SU-DHL-6 (cell line): ENCODE results near the gene DAAM2.

Experiments
- H2AFZ ChIP-seq: fragments of 200-600 bp; sonication (generic); 2 replicates; pipeline ENCODE4 v1.6.1; 2014; ENCODE audit warnings: low read depth, mild to moderate bottlenecking, moderate library complexity, mixed read lengths, antibody characterized with exemption, low read length; ENCODE audit not compliant: severe bottlenecking
- H3F3A ChIP-seq: fragments of 200-600 bp; shearing (Covaris generic); 2 replicates; pipeline ENCODE4 v1.6.0; 2016; ENCODE audit warnings: antibody characterized with exemption, mild to moderate bottlenecking; ENCODE audit not compliant: insufficient read depth
- H3K27ac ChIP-seq: fragments of 200-600 bp; sonication (generic); 2 replicates; pipeline ENCODE4 v1.5.1; 2016; ENCODE audit warnings: low read depth, mild to moderate bottlenecking, low read length, moderate library complexity, mixed read lengths
- H3K27me3 ChIP-seq: fragments of 200-600 bp; sonication (generic), shearing (Covaris generic); 2 replicates; pipeline ENCODE4 v1.6.0; 2014; ENCODE audit warnings: mild to moderate bottlenecking, low read length
- H3K36me3 ChIP-seq: fragments of 200-600 bp; sonication (generic); 2 replicates; pipeline ENCODE4 v1.6.1; 2014; ENCODE audit warnings: mild to moderate bottlenecking, low read length, mixed read lengths
- H3K4me2 ChIP-seq: fragments of 300-600, 200-600 bp; shearing (Covaris generic), sonication (generic); 2 replicates; pipeline ENCODE4 v1.6.0; 2014; ENCODE audit warnings: low read length, low read depth, mild to moderate bottlenecking; ENCODE audit not compliant: poor library complexity, severe bottlenecking
- H3K4me3 ChIP-seq: fragments of 200-600 bp; sonication (generic); 2 replicates; pipeline ENCODE4 v1.5.1; 2014; ENCODE audit warnings: antibody characterized with exemption, low read length, mild to moderate bottlenecking, mixed read lengths; ENCODE audit not compliant: insufficient read depth, poor library complexity, severe bottlenecking
- H3K79me2 ChIP-seq: fragments of 200-600 bp; sonication (generic); 2 replicates; pipeline ENCODE4 v1.6.1; 2014; ENCODE audit warnings: mild to moderate bottlenecking, low read length, moderate library complexity; ENCODE audit not compliant: insufficient read depth
- H3K9ac ChIP-seq: fragments of 200-600 bp; sonication (generic); 2 replicates; pipeline ENCODE4 v1.7.0; 2014; ENCODE audit warnings: mild to moderate bottlenecking, low read length
- H3K9me2 ChIP-seq: fragments of 200-600 bp; sonication (generic); replicated peaks from 2 replicates; pipeline ENCODE4 v1.6.1; 2014; ENCODE audit warnings: low read length; ENCODE audit not compliant: insufficient read depth
- H3K9me3 ChIP-seq: fragments of 200-600 bp; sonication (generic); 2 replicates; pipeline ENCODE4 v1.6.1; 2014; ENCODE audit warnings: low read length, mixed read lengths; ENCODE audit not compliant: insufficient read depth
- H4K20me1 ChIP-seq: fragments of 200-600 bp; sonication (generic); 2 replicates; pipeline ENCODE4 v1.6.1; 2014; ENCODE audit warnings: low read depth, mild to moderate bottlenecking, antibody characterized with exemption, low read length, moderate library complexity, mixed read lengths
- CTCF ChIP-seq: fragments of 200-600 bp; sonication (generic); IDR thresholded peaks from one replicate; pipeline ENCODE4 v1.5.1; 2017; ENCODE audit warnings: antibody characterized with exemption, mild to moderate bottlenecking, low read length, moderate library complexity; ENCODE audit not compliant: insufficient read depth, poor library complexity, severe bottlenecking
- EZH2phosphoT487 ChIP-seq: fragments of 200-600 bp; sonication (generic), shearing (Covaris generic); conservative IDR thresholded peaks from 2 replicates; pipeline ENCODE4 v1.6.1; 2018; ENCODE audit warnings: mild to moderate bottlenecking, antibody characterized with exemption, low read length, moderate library complexity, mixed read lengths

DAAM2 gene

GRCh38 chr6:39812496-39812852, 20.3 kb downstream of the DAAM2 start:
- Histone ChIP-seq H3K9me3 (no peaks in the 10 kb centered on the region), H3F3A (no peaks in the 10 kb centered on the region), H4K20me1 (no peaks in the 10 kb centered on the region), H3K27ac (no peak overlapping the region), H3K27me3 (no peaks in the 10 kb centered on the region), H3K36me3 (no peaks in the 10 kb centered on the region), H3K9me2 (no peaks in the 10 kb centered on the region), H3K9ac (no peak overlapping the region), H3K4me3 (no peak overlapping the region), H3K4me2 (no peak overlapping the region), H2AFZ (no peak overlapping the region), H3K79me2 (no peaks in the 10 kb centered on the region)
- TF ChIP-seq CTCF (no peak), EZH2phosphoT487 (no peak)

GRCh38 chr6:39812853-39813533, 20.8 kb downstream of the DAAM2 start:
- no peak overlapping the region for H3K4me2 ChIP-seq
- H3K9ac ChIP-seq, result no peak overlapping the region

GRCh38 chr6:39814236-39814635, 22.1 kb downstream of the DAAM2 start:
- TF ChIP-seq CTCF, result no peak
- no peak for TF ChIP-seq EZH2phosphoT487
- no peaks in the 10 kb centered on the region for H3K36me3 ChIP-seq
- no peak overlapping the region for H3K4me2 ChIP-seq
- H3F3A ChIP-seq, result no peaks in the 10 kb centered on the region
- no peak overlapping the region for H3K4me3 ChIP-seq
- H3K79me2 ChIP-seq, result no peaks in the 10 kb centered on the region
- no peaks in the 10 kb centered on the region for H4K20me1 ChIP-seq
- H3K9me2 ChIP-seq, result no peaks in the 10 kb centered on the region
- no peak overlapping the region for H3K9ac ChIP-seq
- no peaks in the 10 kb centered on the region for H3K27me3 ChIP-seq
- no peak overlapping the region for H3K27ac ChIP-seq
- no peaks in the 10 kb centered on the region for H3K9me3 ChIP-seq
- H2AFZ ChIP-seq, result no peak overlapping the region

More at GRCh38 chr6:39812853-39813533, 20.8 kb downstream of the DAAM2 start:
- H3K27ac ChIP-seq, result no peak overlapping the region
- H3K9me3 ChIP-seq, result no peaks in the 10 kb centered on the region
- no peaks in the 10 kb centered on the region for H3F3A ChIP-seq
- no peak overlapping the region for H2AFZ ChIP-seq
- H3K27me3 ChIP-seq, result no peaks in the 10 kb centered on the region
- TF ChIP-seq CTCF (no peak), EZH2phosphoT487 (no peak)
- no peaks in the 10 kb centered on the region for H3K9me2 ChIP-seq
- no peaks in the 10 kb centered on the region for H3K79me2 ChIP-seq
- H3K4me3 ChIP-seq, result no peak overlapping the region
- no peaks in the 10 kb centered on the region for H4K20me1 ChIP-seq
- H3K36me3 ChIP-seq, result no peaks in the 10 kb centered on the region
